DMS79 (cell line): ENCODE results near the gene ITGAV.
A peak's percentile ranks its signal among the peaks of the same experiment; 100 is the strongest.
"Not testable (repeated sequence)": the region's sequence is repeated elsewhere in the genome, so short reads cannot be mapped to it uniquely, and the experiment has no call there.

ENCODE experiments used
- DNase-seq: peaks from one replicate; lab custom pipeline; 2025; lab: John Stamatoyannopoulos, UW

Gene ITGAV

GRCh38 chr2:186589612-186590349 is at the start of gene ITGAV:
ITGAV (plus strand) TSS chr2:186590056; CDS start chr2:186590339, 283 bp downstream.
- DNase-seq, result peak; percentile 47

- DNase-seq, result no peak
Measured at GRCh38 chr2:186540941-186541340, 48.9 kb upstream of the ITGAV start.

- DNase-seq, result no peak
Measured at GRCh38 chr2:186542002-186542401, 47.9 kb upstream of the ITGAV start.

GRCh38 chr2:186543561-186544131 is 46.2 kb upstream of the ITGAV start:
- DNase-seq, result no peak

- no peak for DNase-seq
Measured at GRCh38 chr2:186544255-186544675, 45.6 kb upstream of the ITGAV start.

GRCh38 chr2:186546846-186547245 is 43.0 kb upstream of the ITGAV start:
- DNase-seq, result no peak

GRCh38 chr2:186551323-186552050 is 38.4 kb upstream of the ITGAV start:
- no peak for DNase-seq

- DNase-seq, result no peak
Measured at GRCh38 chr2:186554429-186554828, 35.4 kb upstream of the ITGAV start.

GRCh38 chr2:186554850-186555671 is 34.8 kb upstream of the ITGAV start:
- DNase-seq, result no peak

- DNase-seq, result no peak
Measured at GRCh38 chr2:186558512-186559276, 31.2 kb upstream of the ITGAV start.

GRCh38 chr2:186559370-186559769 is 30.5 kb upstream of the ITGAV start:
- no peak for DNase-seq

- no peak for DNase-seq
Measured at GRCh38 chr2:186559848-186560247, 30.0 kb upstream of the ITGAV start.

- no peak for DNase-seq
Measured at GRCh38 chr2:186560254-186560653, 29.6 kb upstream of the ITGAV start.

- no peak for DNase-seq
Measured at GRCh38 chr2:186561467-186562208, 28.2 kb upstream of the ITGAV start.

GRCh38 chr2:186562209-186562578 is 27.7 kb upstream of the ITGAV start:
- no peak for DNase-seq

GRCh38 chr2:186568600-186568999 is 21.3 kb upstream of the ITGAV start:
- not testable (repeated sequence) for DNase-seq

GRCh38 chr2:186569127-186569526 is 20.7 kb upstream of the ITGAV start:
- DNase-seq, result not testable (repeated sequence)

GRCh38 chr2:186569897-186570296 is 20.0 kb upstream of the ITGAV start:
- no peak for DNase-seq

- DNase-seq, result no peak
Measured at GRCh38 chr2:186570604-186571003, 19.3 kb upstream of the ITGAV start.

- DNase-seq, result no peak
Measured at GRCh38 chr2:186572705-186573104, 17.2 kb upstream of the ITGAV start.

GRCh38 chr2:186573531-186573930 is 16.3 kb upstream of the ITGAV start:
- no peak for DNase-seq
